Ishikawa (cell line): Measurements from ENCODE around the gene ARRDC1.
A peak's percentile ranks its signal among the peaks of the same experiment; 100 is the strongest.

ENCODE experiments used
- CEBPB ChIP-seq: IDR thresholded peaks from 2 replicates; pipeline ENCODE4 v1.6.1; 2012
- CREB1 ChIP-seq: IDR thresholded peaks from 2 replicates; pipeline ENCODE4 v1.6.1; 2012; ENCODE audit warnings: low read depth
- EGR1 ChIP-seq: IDR thresholded peaks from 2 replicates; pipeline ENCODE4 v1.6.1; 2012
- EP300 ChIP-seq: IDR thresholded peaks from 2 replicates; pipeline ENCODE4 v1.6.1; 2012; ENCODE audit warnings: borderline replicate concordance
- FOXM1 ChIP-seq: IDR thresholded peaks from 2 replicates; pipeline ENCODE4 v1.6.1; 2012; ENCODE audit warnings: low read depth, borderline replicate concordance
- MAX ChIP-seq: IDR thresholded peaks from 2 replicates; pipeline ENCODE4 v1.6.1; 2012
- NFIC ChIP-seq: IDR thresholded peaks from 2 replicates; pipeline ENCODE4 v1.6.1; 2012
- RAD21 ChIP-seq: IDR thresholded peaks from 2 replicates; pipeline ENCODE4 v1.6.1; 2012; ENCODE audit warnings: low read depth
- REST ChIP-seq: IDR thresholded peaks from 2 replicates; pipeline ENCODE4 v1.6.1; 2012; ENCODE audit warnings: low read depth, mild to moderate bottlenecking
- TAF1 ChIP-seq: IDR thresholded peaks from 2 replicates; pipeline ENCODE4 v1.6.1; 2012; ENCODE audit warnings: low read depth, mild to moderate bottlenecking
- TCF12 ChIP-seq: IDR thresholded peaks from 2 replicates; pipeline ENCODE4 v1.6.1; 2012; ENCODE audit warnings: low read depth
- TEAD4 ChIP-seq: IDR thresholded peaks from 2 replicates; pipeline ENCODE4 v1.6.1; 2012
- YY1 ChIP-seq: IDR thresholded peaks from 2 replicates; pipeline ENCODE4 v1.6.1; 2012; ENCODE audit warnings: low read depth
- ZBTB7A ChIP-seq: IDR thresholded peaks from 2 replicates; pipeline ENCODE4 v1.6.1; 2012; ENCODE audit warnings: low read depth
- TF ChIP-seq, protein P1 (sequence below): IDR thresholded peaks from 2 replicates; pipeline ENCODE4 v1.6.1; 2012

ARRDC1 gene

DNA sequence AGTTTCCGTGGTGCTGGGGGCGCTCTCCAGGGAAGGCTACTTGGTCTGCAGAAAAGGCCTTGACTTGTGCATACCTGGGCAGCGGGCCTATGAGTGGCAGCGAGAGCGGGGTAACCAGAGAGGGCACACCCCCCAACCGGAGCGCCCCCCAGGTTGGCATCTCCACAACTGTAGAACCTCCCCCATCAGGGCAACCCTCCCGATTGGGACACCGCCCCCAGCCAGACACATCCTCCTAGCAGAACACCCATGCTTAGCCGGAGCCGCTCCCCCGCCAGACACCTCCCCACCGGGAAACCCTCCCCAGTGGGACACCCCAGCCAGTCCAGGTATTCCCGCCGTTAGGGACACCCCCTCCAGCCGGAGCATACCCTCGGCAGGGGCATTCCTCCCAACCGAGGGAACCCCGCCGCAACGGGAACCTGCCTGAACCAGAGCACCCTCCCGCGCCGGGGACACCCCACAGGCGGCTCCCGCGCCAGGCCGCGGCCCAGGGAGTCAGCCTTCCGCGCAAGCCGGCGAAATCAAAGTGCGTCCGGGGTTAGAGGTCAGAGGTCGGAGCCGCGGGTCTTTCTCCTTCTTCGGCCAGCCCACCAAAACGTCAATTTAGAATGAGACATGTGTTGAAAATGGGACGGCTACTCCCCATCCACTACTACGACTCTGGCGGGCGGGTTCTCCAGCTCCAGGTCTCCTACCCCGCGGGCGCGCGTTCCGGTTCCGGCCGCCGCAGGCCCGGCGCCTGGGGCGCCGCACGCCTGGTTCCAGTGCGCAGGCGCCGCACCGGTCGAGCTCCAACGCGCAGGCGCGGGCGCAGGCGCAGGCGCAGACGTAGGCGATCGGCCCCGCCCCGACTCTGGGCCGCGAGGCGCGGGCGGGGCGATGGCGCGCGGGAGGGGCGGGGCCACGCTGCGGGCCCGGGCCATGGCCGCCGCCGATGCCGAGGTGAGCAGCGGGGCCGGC is 12.9 kb downstream of the ARRDC1 start, which contains the start of gene EHMT1:
Gene EHMT1, plus strand, starts transcription at position 901 of the 963 bp plus-strand sequence. Its CDS starts 24 bp downstream, at position 925.
- TF ChIP-seq MAX (peak; percentile 74), FOXM1 (peak; percentile 41; the same call in 1 of the 2 replicates), CEBPB (no peak; the same call in 1 of the 2 replicates), ZBTB7A (no peak), EP300 (peak; percentile 17; the same call in 1 of the 2 replicates), YY1 (peak; percentile 77), EGR1 (peak; percentile 28; the same call in 1 of the 2 replicates), RAD21 (no peak), TCF12 (peak; percentile 58; the same call in 1 of the 2 replicates), TEAD4 (peak; percentile 12; the same call in 1 of the 2 replicates), TAF1 (peak; percentile 55)
- TF ChIP-seq, protein P1, sequence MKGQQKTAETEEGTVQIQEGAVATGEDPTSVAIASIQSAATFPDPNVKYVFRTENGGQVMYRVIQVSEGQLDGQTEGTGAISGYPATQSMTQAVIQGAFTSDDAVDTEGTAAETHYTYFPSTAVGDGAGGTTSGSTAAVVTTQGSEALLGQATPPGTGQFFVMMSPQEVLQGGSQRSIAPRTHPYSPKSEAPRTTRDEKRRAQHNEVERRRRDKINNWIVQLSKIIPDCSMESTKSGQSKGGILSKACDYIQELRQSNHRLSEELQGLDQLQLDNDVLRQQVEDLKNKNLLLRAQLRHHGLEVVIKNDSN: no peak

DNA sequence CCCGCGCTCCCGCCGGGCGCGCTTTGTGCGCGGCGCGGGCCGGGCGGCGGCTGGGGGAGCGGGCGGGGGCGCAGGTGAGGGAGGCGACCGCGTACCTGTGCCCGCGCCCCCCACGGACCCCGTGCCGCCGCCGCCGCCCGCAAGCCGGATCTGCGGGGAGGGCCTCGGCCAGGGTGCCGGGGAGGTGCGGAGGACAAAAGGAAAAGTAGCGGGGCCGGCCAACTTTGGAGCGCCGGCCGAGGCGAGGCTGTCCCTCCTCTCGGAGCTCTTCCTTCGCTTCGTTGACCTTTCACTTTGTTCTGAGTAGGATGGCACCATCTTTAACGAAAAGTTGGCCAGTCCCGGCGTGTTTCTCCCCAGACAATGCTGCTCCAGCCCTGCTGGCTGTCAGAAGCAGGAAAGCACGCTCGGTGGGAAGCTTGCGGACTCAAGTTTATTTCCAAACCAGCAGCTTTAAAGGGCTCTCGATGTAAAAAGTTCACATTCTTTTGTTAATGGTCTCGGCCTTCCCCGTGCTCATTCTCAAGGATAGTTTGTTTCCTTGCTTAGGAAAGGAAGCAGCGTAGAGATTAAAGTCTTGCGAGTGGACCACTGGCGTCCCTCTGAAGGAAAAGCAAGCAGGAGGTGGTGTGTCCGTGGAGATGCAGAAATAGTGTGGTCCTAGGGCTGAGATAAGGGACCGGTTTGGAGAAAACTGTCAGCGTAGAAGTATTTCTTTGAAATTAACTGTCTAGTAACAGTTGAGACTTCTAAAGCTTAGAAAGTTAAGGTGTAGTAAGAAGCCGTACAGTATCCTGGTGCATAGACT is 14.0 kb downstream of the ARRDC1 start:
- TF ChIP-seq FOXM1 (no peak), TCF12 (no peak), YY1 (no peak), TAF1 (0 out of 2 replicates have a peak, but pooled peaks have one; percentile 34)
- TF ChIP-seq, protein P1: no peak

DNA sequence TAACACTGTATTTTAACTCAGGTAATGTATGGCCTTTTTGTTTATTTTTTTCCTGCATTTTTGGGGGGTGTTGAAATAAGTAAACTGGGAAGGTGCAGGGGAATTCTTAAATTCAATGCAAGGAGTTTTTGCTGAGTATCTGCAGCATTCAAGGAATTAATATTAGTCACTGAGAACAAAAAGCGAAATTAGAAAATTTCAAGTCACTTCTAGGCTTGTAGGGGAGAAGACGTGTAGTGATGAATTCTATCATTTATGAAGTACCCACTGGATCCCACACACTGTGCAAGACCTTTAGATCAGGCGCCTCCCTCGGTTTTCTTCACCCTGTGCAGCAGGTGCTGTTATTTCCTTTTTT is 14.5 kb downstream of the ARRDC1 start:
- TF ChIP-seq YY1 (no peak), FOXM1 (no peak), CEBPB (no peak), ZBTB7A (no peak), EP300 (no peak), TAF1 (no peak), MAX (no peak), EGR1 (no peak), NFIC (no peak)
- TF ChIP-seq, protein P1: no peak

DNA sequence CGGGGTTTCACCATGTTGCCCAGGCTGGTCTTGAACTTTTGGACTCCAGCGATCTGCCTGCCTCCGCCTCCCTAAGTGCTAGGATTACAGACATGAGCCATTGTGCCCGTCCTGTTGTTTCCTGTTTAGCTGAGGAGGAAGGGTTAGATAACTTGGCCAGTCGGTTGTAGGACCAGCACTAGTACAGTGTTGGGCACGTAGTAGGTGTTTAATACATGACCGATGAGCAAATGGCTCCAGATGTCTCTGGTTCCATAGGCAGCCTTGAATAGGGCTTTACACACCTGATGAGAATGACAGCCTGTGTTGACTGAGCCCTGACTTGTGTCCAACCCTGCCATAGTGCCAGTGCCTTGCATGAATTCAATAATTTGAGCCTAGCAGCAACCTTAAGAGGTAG is 15.1 kb downstream of the ARRDC1 start:
- TF ChIP-seq REST (no peak), MAX (no peak), CEBPB (no peak)

- no peak for TF ChIP-seq ZBTB7A
- TF ChIP-seq RAD21: no peak
- TF ChIP-seq MAX: no peak
- no peak for TF ChIP-seq EP300
- no peak for TF ChIP-seq TCF12
- no peak for TF ChIP-seq EGR1
- TF ChIP-seq CREB1: no peak
- TF ChIP-seq YY1: no peak
These were observed 15.8 kb downstream of the ARRDC1 start for GRCh38 chr9:137621131-137621757.

DNA sequence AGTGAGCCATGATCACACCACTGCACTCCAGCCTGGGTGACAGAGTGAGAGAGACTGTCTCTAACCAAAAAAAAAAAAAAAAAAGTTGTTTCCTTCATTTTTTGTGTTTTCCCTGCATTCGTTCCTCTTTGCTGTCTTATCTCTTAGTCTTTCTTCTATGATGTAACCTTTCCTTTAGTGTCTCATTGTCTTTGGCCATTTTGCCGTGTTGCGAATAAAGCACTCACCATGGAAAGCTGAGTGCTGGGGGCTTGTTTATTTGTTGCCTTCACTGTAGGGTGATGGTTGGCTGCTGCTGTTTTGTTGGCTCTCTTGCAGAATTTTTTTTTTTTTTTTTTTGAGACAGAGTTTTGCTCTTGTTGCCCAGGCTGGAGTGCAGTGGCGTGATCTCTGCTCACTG is 21.0 kb downstream of the ARRDC1 start:
- no peak for TF ChIP-seq NFIC
- no peak for TF ChIP-seq ZBTB7A
- no peak for TF ChIP-seq TEAD4
- no peak for TF ChIP-seq EGR1
- TF ChIP-seq, protein P1: no peak
- no peak for TF ChIP-seq REST
- TF ChIP-seq CREB1: no peak
